HL-60/S4 treated with retinoic acid at 250 ng/mL for 4 days and 3 days (cell line): Measurements from ENCODE around the gene C12orf60.

Experiments
- in situ Hi-C: fragments of 300-500 bp; cut with MboI; formaldehyde crosslinking; loops from 2 replicates; pipeline ENCODE4 v1.7.0; 2022; ENCODE audit warnings: low sequenced_read_pairs

The C12orf60 gene

GRCh38 chr12:14868916-14869506, 65.5 kb downstream of the C12orf60 start:
- in situ Hi-C loops, result no loop called here

DNA sequence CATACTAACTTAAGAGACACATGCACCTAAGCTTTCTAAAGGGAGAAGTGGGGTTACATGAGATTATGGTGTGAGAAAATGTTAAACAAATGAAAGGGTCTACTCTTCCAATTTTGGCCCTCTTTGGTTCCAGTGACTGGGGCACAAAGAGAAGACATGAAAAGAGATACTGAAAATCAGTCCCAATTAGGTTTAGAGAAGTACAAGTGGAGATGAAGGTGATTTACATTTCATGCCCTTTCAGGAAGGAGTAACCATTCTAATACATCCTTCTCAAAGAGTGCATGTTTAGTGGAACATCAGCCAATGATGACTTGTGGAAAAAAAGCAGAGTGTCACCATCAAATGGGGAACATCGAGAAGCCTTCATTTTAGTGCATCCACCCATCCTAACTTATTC, 67.8 kb downstream of the C12orf60 start:
- in situ Hi-C loops, result no loop called here

DNA sequence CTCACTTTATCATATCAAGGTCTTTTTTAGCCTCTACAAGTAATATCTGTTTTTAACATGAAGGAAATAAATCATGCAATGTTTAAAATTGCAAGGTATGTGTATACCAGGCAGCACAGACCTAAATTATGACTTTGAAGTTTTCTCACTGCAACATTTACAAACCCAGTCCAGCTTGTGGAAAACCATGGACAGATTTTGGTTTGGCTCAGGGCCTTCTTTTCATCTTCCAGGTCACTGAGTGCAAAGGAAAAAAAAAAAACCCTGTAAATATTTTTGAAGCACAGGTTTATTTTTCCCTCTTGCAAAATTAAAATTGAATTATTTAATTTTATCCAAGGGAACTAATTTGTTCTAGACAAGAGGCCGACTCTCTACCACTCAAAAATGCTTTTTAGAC, 68.4 kb downstream of the C12orf60 start:
- in situ Hi-C loops, result no loop called here

GRCh38 chr12:14873440-14874185, 70.1 kb downstream of the C12orf60 start:
- in situ Hi-C loops, result no loop called here
